Stimulated activated CD4-positive, alpha-beta T cell treated with anti-CD3 and anti-CD28 coated beads, Interleukin-15, amount 100 ng/mL, for 1 hour (primary cell): Measurements from ENCODE around the gene AFG1L.
"Not testable (repeated sequence)": the region's sequence is repeated elsewhere in the genome, so short reads cannot be mapped to it uniquely, and the experiment has no call there.

Source experiments
- DNase-seq, 2 donors: peaks; one replicate each; pipeline ENCODE4 v3.0.0-alpha.2; 2020; ENCODE audit warnings: low read depth in 1 of 2, low spot score in 1 of 2

The AFG1L gene

GRCh38 chr6:108294727-108295625 lies at the start of gene AFG1L:
Gene AFG1L, plus strand, starts transcription at chr6:108295054. Its CDS starts 26 bp downstream, at chr6:108295080.
- peak; percentile 72 to 78 for DNase-seq

- DNase-seq = not testable (repeated sequence)
Measured at GRCh38 chr6:108245095-108245494, 49.8 kb upstream of the AFG1L start.

GRCh38 chr6:108247965-108248536 lies 46.8 kb upstream of the AFG1L start:
- DNase-seq = no peak

- no peak for DNase-seq
Measured at GRCh38 chr6:108250240-108250866, 44.5 kb upstream of the AFG1L start.

GRCh38 chr6:108251252-108251651 lies 43.6 kb upstream of the AFG1L start:
- no peak for DNase-seq

GRCh38 chr6:108252055-108252454 lies 42.8 kb upstream of the AFG1L start:
- DNase-seq = no peak

- DNase-seq = no peak
Measured at GRCh38 chr6:108253241-108253640, 41.6 kb upstream of the AFG1L start.

GRCh38 chr6:108254433-108255410 lies 40.1 kb upstream of the AFG1L start:
- no peak for DNase-seq

- DNase-seq = no peak
Measured at GRCh38 chr6:108260126-108260808, 34.6 kb upstream of the AFG1L start.

GRCh38 chr6:108260809-108261569 lies 33.9 kb upstream of the AFG1L start, which contains the start of gene SNX3:
Gene SNX3, minus strand, starts transcription at chr6:108261040. Its CDS starts 119 bp downstream, at chr6:108260921.
- peak; percentile 79 to 81 for DNase-seq

- DNase-seq = no peak
Measured at GRCh38 chr6:108263371-108263770, 31.5 kb upstream of the AFG1L start.

- no peak for DNase-seq
Measured at GRCh38 chr6:108268845-108269244, 26.0 kb upstream of the AFG1L start.

- not testable (repeated sequence) for DNase-seq
Measured at GRCh38 chr6:108269955-108270354, 24.9 kb upstream of the AFG1L start.

- no peak for DNase-seq
Measured at GRCh38 chr6:108274546-108274945, 20.3 kb upstream of the AFG1L start.

- no peak for DNase-seq
Measured at GRCh38 chr6:108275976-108276375, 18.9 kb upstream of the AFG1L start.

- no peak for DNase-seq
Measured at GRCh38 chr6:108277295-108277694, 17.6 kb upstream of the AFG1L start.

GRCh38 chr6:108277831-108278230 lies 17.0 kb upstream of the AFG1L start:
- DNase-seq = no peak

- DNase-seq = no peak
Measured at GRCh38 chr6:108285381-108285780, 9.5 kb upstream of the AFG1L start.

- DNase-seq = no peak
Measured at GRCh38 chr6:108286366-108286765, 8.5 kb upstream of the AFG1L start.
